Mucosa of descending colon (tissue), 3 donors: ENCODE data around the gene ZNF644. TPM values are rescaled to one million over a fixed set of nuclear protein-coding genes. Genes with fewer than 3 reads are reported as not detected.
"Not testable (repeated sequence)": the region's sequence is repeated elsewhere in the genome, so short reads cannot be mapped to it uniquely, and the experiment has no call there.

ENCODE experiments used
- ATAC-seq: fragments of 200-7000 bp; cut with Tn5 transposase; one replicate; pipeline ENCODE4 v1.9.1; 2020; ENCODE audit warnings: mild to moderate bottlenecking, moderate library complexity
- DNase-seq, 3 donors: peaks; one replicate each; pipeline ENCODE4 v3.0.0-alpha.2; 2020
- H3K36me3 ChIP-seq: fragments of 200-600 bp; one replicate; pipeline ENCODE4 v1.8.0; 2021; ENCODE audit warnings: low read depth, mild to moderate bottlenecking
- H3K4me1 ChIP-seq: fragments of 200-600 bp; one replicate; pipeline ENCODE4 v1.8.0; 2021; ENCODE audit warnings: low read depth, mild to moderate bottlenecking
- H3K4me3 ChIP-seq: fragments of 200-600 bp; one replicate; pipeline ENCODE4 v1.8.0; 2021; ENCODE audit warnings: mild to moderate bottlenecking
- H3K9me3 ChIP-seq: fragments of 200-600 bp; one replicate; pipeline ENCODE4 v1.8.0; 2021; ENCODE audit warnings: mild to moderate bottlenecking
- intact Hi-C, 2 donors: fragments of 100-400 bp; cut with DNase I in 1 of 2; cut with micrococcal nuclease in 1 of 2; formaldehyde crosslinking; loops; one replicate each; pipeline versions ENCODE4 v1.11.0 to v1.11.1; 2022; cut with DNase I, micrococcal nuclease
- long read RNA-seq, 2 donors: library from polyadenylated mRNA; unstranded; transcript quantifications; one replicate each; pipeline ENCODE4 v2.0.0, GENCODE V29; 2019 to 2021
- total RNA-seq, 3 donors: library from RNA; stranded (reverse); fragmentation: NEBNext Ultra II Directional in 2 of 3; extraction: Animal tissue kit (Norgen Biotek cat#: 25700) in 2 of 3; gene quantifications; one replicate each; pipeline versions ENCODE4 v1.2.1 to v1.2.4, GENCODE V29; 2021 to 2023
- TF ChIP-seq, protein P1 (sequence below): fragments of 200-600 bp; IDR thresholded peaks from one replicate; pipeline ENCODE4 v1.8.0; 2022; ENCODE audit warnings: antibody characterized with exemption, mild to moderate bottlenecking
- donor health status: DM: no; HTN: no; CAD: no; lungs with moderate emphysema.
- donor health status: DM: no; HTN: no; CAD: no.
- donor health status: DM: no; HTN: yes; CAD: no.

Gene ZNF644
- total RNA-seq = 10 to 100 TPM; 53.7 to 74.2 (median 61.3) TPM
- long read RNA-seq, donor 1, full-length matches to known transcripts = 3 of 26 reads
- long read RNA-seq, donor 1, partial matches to known transcripts = 16 of 26 reads
- long read RNA-seq, donor 1, other reads (novel, unspliced or antisense) = 7 of 26 reads
- long read RNA-seq, donor 2, transcript ZNF644-211 (3 exons, 514 nt) = major isoform, 9 of 21 reads
- long read RNA-seq, donor 2, partial matches to known transcripts = 2 of 21 reads
- long read RNA-seq, donor 2, other reads (novel, unspliced or antisense) = 8 of 21 reads

DNA sequence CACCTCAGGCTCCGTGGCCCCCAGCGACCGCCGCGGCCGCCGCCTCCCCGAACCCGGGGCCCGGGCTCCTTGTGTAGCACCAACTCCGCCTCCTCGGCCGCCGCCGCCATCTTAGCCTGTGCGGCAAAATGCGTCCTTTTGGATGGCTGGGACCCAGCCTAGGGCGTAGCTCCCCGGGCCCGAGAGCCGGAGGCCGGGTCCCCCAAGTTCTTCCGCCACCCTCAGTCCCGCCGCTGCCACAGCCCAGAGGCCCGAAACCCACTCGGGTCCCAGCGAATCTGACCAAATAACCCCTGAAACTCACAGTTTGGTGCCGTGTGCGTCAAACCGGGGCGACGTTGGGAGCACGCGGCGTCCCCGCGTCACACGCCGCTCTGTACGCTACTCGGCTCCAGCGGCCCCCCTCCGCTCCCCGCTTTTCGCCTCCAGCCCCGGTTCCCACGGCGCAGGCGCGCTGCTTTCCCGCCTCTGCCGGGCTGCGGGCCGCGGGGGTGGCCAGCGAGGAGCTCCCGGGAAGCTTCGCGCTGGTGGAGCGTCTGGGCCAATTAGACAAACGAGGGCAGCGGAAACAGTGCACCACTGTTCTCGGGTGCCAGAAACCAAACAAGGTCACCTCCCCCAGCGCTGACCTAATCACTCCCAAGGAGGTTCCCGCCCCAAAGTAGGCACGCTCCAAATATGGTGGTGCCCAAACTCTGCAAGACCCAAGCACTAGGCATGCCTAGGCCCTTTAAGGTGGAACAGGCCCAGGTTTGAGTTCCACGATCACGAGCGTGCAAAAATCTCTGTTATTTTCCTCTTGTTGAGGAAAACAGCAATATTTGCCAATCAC lies at the start of gene ZNF644:
Gene ZNF644 (minus strand): TSS at position 350 of the 832 bp plus-strand sequence. CDS start 39,682 bp downstream, outside the sequence.
- H3K9me3 ChIP-seq = no peaks in the 10 kb centered on the region
- H3K4me3 ChIP-seq = peak within 1 kb of the TSS; percentile 68
- peak; percentile 89 to 93 (median 93) for DNase-seq
- ATAC-seq = peak; percentile 92
- intact Hi-C loops = no loop called here
- H3K4me1 ChIP-seq = peaks cover 28% of the 10 kb centered on the region
- H3K36me3 ChIP-seq = no peaks in the 10 kb centered on the region
- TF ChIP-seq, protein P1, sequence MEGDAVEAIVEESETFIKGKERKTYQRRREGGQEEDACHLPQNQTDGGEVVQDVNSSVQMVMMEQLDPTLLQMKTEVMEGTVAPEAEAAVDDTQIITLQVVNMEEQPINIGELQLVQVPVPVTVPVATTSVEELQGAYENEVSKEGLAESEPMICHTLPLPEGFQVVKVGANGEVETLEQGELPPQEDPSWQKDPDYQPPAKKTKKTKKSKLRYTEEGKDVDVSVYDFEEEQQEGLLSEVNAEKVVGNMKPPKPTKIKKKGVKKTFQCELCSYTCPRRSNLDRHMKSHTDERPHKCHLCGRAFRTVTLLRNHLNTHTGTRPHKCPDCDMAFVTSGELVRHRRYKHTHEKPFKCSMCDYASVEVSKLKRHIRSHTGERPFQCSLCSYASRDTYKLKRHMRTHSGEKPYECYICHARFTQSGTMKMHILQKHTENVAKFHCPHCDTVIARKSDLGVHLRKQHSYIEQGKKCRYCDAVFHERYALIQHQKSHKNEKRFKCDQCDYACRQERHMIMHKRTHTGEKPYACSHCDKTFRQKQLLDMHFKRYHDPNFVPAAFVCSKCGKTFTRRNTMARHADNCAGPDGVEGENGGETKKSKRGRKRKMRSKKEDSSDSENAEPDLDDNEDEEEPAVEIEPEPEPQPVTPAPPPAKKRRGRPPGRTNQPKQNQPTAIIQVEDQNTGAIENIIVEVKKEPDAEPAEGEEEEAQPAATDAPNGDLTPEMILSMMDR = no peak

DNA sequence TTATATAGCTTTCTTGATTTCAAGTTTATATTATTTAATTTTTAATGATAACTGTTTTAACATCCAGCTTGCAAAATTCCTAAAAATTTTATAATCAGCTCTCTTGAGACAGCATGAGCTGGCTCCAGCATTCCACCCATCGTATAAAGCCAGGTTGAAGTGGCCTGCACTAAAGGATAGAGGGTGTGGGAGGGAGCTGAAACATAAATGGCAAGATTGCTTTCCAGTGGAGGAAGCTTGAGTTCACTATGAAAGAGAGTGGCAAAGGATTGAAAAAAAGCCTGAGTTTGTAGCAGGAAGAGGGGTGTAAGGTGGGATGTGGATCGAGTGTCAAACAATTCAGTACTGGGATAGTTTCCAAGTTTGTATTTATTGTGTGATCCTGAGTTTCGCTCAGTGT lies 48.5 kb upstream of the ZNF644 start:
- peaks cover 6% of the 10 kb centered on the region for H3K4me1 ChIP-seq
- TF ChIP-seq, protein P1 = no peak
- ATAC-seq = peak; percentile 57
- H3K9me3 ChIP-seq = no peaks in the 10 kb centered on the region
- DNase-seq = no peak
- no peaks in the 10 kb centered on the region for H3K36me3 ChIP-seq
- intact Hi-C loops = no loop called here
- H3K4me3 ChIP-seq = no peak overlapping the region

- TF ChIP-seq, protein P1 = no peak
- no peaks in the 10 kb centered on the region for H3K4me1 ChIP-seq
- no peak overlapping the region for H3K4me3 ChIP-seq
- no peaks in the 10 kb centered on the region for H3K36me3 ChIP-seq
- intact Hi-C loops = no loop called here
- ATAC-seq (no peak), DNase-seq (no peak)
- H3K9me3 ChIP-seq = no peaks in the 10 kb centered on the region
Observed at GRCh38 chr1:91066538-91066937, 44.7 kb upstream of the ZNF644 start.

DNA sequence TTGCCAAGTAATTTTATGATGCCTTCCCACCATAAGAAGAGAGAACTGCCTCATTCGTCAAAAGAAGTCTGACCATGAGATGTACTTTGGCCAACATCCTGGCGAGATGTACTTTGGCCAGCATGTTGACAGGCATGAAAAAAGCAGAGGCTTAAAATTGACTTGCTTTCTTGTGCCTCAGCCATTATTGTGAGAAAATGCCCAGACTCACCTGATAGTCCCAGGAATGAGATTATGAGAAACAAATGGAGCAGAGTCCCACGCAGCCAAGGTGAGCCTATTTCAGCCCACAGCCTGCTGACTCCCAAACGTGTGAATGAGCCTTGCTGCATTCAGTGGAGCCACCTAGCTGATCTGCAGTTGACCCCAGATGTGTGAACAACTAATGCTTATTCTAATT lies 43.5 kb upstream of the ZNF644 start:
- H3K4me3 ChIP-seq = no peak overlapping the region
- H3K9me3 ChIP-seq = no peaks in the 10 kb centered on the region
- DNase-seq (peak in 1 of 3 donors; percentile 51), ATAC-seq (peak; percentile 61)
- H3K4me1 ChIP-seq = no peaks in the 10 kb centered on the region
- intact Hi-C loops = no loop called here
- H3K36me3 ChIP-seq = no peaks in the 10 kb centered on the region
- TF ChIP-seq, protein P1 = no peak

DNA sequence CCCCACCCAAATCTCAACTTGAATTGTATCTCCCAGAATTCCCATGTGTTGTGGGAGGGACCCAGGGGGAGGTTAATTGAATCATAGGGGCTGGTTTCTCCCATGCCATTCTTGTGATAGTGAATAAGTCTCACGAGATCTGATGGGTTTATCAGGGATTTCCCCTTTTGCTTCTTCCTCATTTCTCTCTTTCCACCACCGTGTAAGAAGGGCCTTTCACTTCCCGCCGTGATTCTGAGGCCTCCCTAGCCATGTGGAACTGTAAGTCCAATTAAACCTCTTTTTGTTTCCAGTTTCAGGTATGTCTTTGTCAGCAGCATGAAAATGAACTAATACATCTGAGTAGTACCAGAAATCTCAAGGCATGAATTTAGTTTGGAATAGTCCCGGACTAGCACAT lies 41.6 kb upstream of the ZNF644 start:
- H3K4me3 ChIP-seq, H3K9me3 ChIP-seq, H3K4me1 ChIP-seq, H3K36me3 ChIP-seq, ATAC-seq, DNase-seq, intact Hi-C loops: not testable (repeated sequence)

DNA sequence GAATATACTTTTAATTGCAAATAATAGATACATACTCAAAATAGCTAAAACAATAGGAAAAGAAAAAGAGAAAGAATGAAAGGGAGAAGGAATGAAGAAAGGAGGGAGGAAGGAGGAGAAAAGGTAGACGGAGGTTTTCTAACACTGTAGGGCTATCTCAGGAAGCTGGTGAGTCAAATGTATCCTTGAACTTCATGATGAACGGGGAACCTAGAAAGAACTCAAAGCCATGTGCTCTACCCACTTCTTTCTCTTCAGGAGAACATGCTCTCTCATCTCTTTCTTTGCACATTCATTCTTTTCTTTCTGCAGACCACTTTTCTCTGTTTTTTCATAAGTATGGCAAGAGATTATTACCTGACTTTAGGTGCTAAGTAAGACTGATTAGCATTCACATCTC lies 37.3 kb upstream of the ZNF644 start:
- H3K9me3 ChIP-seq = no peaks in the 10 kb centered on the region
- H3K4me3 ChIP-seq = no peak overlapping the region
- DNase-seq (no peak), ATAC-seq (no peak)
- no peaks in the 10 kb centered on the region for H3K4me1 ChIP-seq
- intact Hi-C loops = no loop called here
- TF ChIP-seq, protein P1 = no peak
- H3K36me3 ChIP-seq = no peaks in the 10 kb centered on the region
